ENCODE data around the gene LINGO3.

DNA sequence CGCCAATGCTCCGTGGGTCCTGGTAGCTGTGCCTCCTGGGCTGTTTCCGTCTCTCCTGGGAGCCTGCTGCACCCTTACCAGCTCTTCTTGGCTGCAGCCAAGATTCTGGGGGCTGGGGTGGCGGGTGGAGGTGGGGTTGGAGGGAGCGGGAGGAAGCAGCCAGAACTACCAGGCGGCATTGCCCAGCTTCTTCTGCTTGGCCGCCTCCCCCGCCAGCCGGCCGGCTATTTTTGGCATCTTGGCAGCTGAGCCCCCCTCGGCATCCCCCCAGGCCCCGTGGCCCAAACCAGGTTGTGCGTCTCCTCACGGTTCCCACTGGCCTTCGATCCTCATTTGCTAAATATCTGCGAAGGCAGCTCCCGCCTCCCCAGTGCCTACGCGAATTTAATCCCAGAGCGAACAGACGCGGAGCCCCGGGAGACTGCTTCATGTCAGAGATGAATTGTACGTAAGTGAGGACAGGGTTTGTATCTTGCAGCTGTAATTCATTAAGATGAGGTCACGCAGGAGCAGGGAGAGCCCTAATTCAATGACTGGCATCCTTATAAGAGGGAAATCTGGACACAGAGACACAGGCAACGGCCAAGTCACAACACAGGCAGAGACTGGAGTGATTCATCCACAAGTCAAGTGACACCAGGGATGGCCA is 13.1 kb downstream of the LINGO3 start:
- no peak for TF ChIP-seq CTCF (IDR thresholded peaks at IDR 0.05)
- TF ChIP-seq POLR2A (IDR thresholded peaks at IDR 0.05) = no peak
